Activated gamma-delta T cell (primary cell): ENCODE measurements around the gene NCOA3.

ENCODE experiments used
- DNase-seq: peaks from one replicate; lab custom pipeline; 2025; lab: John Stamatoyannopoulos, UW

The NCOA3 gene

GRCh38 chr20:47705497-47705856 is 203.8 kb downstream of the NCOA3 start:
- DNase-seq, result no peak

GRCh38 chr20:47706345-47706744 is 204.7 kb downstream of the NCOA3 start:
- DNase-seq, result no peak
